HG03064 (cell line): ENCODE results near the gene P4HB.

Source experiments
- ATAC-seq: cut with Tn5 transposase; IDR thresholded peaks from one replicate; pipeline ENCODE4 v1.9.1; 2021; ENCODE audit warnings: low read depth; ENCODE audit not compliant: unreplicated experiment

P4HB gene

DNA sequence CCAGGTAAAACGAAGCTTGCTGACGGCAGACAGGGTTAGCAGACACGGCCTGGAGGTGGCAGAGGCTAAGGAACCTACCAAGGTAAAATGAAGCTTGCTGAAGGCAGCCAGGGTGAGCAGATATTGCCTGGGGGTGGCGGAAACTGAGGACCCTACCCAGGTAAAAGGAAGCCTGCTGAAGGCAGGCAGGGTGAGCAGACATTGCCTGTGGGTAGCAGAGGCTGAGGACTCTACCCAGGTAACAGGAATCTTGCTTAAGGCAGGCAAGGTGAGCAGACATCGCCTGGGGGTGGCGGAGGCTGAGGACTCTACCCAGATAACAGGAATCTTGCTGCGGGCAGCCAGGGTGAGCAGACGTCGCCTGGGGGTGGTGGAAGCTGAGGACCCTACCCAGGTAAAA is 59.0 kb downstream of the P4HB start:
- ATAC-seq, result no peak

DNA sequence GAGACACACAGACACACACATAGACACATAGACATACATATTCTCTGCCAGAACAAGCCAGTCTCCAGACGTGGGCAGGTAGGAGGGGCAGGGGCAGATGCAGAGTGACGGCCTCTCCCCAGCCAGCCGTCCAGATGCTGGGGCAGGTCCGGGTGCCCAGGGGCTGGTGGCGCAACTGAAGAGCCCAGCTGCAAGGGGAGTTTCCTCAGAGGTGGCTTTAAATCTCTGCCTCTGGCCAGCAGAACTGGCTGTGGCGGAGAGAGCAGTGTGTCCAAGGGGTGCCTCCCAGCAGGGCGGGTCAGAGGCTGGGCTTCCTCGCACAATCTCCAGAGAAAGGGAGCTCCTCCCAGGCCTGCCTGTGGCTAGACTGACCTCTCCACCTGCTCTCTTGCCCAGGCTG is 65.8 kb downstream of the P4HB start:
- no peak for ATAC-seq

DNA sequence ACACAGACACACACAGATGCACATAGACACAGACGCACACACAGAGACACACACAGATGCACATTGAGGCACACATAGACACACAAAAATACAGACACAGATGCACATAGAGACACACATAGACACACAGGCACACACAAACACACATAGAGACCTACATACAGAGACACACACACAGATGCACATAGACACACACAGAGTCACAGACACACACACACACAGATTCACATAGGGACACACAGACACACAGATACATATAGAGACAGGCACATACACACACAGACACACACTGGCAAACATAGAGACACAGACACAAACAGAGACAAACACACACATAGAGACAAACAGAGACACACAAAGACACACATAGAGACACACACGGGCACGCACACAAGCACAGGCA is 66.3 kb downstream of the P4HB start:
- ATAC-seq, result no peak
